ENCODE data around the gene TCF25.
"Not testable (repeated sequence)": the region's sequence is repeated elsewhere in the genome, so short reads cannot be mapped to it uniquely, and the experiment has no call there.

Gene TCF25

DNA sequence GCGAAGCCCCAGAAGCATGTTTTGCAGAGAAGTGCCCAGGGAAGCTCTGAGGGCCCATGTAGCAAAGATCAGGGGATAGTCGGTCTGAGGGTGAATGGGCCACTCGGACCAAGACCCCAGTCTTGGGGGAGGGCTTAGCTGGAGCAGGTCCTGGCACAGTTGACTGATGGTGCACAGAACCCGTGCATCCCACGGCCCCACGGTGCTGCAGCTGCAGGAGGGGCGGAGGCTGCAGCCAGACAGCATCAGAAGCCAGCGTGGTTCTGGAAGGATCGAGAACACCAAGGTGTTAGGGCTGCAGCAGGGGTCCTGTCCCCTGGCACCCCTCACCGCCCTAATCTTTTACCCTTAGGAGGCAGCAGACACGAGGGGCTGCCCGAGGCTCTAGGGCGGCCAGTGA is 38.8 kb downstream of the TCF25 start:
- in situ Hi-C loops (cut with HindIII; ENCODE audit: low pct_ligation_motif_present, low pct_unique_long_range_greater_than_20kb, low sequenced_read_pairs), result no loop called here
- DNase-seq, result no peak

DNA sequence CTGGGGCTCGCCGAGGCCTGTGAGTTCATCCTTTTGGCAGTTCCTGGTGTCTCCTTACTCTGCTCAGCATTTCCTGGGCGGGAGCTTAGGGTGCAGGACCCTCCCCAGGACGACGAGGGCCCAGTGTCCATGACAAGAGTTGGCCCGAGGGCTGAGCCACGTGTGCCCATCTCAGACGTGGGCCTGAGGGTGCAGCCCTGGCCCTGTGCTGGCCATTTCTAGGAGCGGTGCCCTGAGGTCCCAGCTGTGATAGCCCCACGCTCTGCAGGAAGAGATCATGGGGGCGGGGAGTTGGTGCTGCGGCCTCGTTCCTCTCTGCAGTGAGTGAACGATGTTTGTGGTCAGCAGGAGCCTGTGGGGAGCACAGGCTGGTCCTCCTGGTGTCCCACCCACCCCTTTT is 39.2 kb downstream of the TCF25 start:
- in situ Hi-C loops (cut with HindIII; ENCODE audit: low pct_ligation_motif_present, low pct_unique_long_range_greater_than_20kb, low sequenced_read_pairs), result no loop called here
- no peak for DNase-seq

DNA sequence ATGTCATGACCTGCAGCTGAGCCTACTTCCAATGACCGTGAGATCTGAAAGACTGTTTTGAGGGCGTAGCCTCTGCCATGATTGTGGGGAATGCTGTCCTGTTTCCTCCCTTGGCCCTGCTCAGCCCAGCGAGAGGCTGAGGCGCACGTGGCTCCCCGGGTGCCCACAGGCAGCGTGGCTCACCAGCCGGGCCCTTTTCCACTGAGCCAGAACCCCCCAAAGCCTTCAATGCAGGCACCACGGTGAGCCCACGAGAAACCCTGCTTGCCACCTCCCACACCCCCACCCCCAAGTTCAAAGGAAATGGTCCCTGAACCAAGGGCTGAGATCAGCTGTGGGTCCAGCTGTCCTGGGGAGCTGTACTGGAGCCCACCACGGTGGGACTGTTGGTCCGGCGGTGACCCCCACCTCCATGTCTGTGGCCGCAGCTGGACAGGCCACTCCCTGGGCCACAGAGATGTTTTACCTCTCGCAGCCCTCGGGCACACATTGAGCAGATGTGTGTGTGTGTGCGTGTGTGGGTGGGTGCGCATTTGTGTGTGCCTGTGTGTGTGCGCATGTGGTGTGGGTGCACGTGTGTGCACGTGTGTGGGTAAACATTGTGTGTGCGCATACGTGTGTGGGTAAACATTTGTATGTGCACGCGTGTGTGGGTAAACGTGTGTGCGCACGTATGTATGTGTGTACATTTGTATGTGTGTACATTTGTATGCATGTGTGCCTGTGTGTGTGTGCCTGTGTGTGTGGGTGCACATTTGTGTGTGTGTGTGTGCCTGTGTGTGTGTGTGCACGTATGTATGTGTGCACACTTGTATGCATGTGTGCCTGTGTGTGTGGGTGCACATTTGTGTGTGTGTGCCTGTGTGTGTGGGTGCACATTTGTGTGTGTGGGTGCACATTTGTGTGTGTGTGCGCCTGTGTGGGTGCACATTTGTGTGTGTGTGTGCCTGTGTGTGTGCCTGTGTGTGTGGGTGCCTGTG is 40.3 kb downstream of the TCF25 start:
- in situ Hi-C loops (cut with HindIII; ENCODE audit: low pct_ligation_motif_present, low pct_unique_long_range_greater_than_20kb, low sequenced_read_pairs), result no loop called here
- no peak for DNase-seq

DNA sequence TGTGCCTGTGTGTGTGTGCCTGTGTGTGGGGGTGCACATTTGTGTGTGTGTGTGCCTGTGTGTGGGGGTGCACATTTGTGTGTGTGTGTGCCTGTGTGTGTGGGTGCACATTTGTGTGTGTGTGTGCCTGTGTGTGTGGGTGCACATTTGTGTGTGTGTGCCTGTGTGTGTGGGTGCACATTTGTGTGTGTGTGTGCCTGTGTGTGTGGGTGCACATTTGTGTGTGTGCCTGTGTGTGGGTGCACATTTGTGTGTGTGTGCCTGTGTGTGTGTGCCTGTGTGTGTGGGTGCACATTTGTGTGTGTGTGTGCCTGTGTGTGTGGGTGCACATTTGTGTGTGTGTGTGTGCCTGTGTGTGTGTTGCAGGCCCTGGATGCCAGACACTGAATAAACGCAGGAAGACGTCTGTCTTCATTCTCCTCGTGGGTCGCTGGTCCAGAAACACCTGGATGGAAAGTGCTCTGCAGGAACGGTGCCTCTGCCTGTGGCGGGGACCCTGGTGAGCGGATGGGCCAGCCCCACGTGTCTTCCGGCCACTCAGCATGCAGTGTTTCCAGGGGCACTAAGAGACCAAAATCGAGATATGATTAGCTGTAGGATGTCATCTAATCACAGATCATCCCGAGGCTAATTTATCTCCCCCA is 41.4 kb downstream of the TCF25 start:
- in situ Hi-C loops (cut with HindIII; ENCODE audit: low pct_ligation_motif_present, low pct_unique_long_range_greater_than_20kb, low sequenced_read_pairs); DNase-seq: not testable (repeated sequence)

DNA sequence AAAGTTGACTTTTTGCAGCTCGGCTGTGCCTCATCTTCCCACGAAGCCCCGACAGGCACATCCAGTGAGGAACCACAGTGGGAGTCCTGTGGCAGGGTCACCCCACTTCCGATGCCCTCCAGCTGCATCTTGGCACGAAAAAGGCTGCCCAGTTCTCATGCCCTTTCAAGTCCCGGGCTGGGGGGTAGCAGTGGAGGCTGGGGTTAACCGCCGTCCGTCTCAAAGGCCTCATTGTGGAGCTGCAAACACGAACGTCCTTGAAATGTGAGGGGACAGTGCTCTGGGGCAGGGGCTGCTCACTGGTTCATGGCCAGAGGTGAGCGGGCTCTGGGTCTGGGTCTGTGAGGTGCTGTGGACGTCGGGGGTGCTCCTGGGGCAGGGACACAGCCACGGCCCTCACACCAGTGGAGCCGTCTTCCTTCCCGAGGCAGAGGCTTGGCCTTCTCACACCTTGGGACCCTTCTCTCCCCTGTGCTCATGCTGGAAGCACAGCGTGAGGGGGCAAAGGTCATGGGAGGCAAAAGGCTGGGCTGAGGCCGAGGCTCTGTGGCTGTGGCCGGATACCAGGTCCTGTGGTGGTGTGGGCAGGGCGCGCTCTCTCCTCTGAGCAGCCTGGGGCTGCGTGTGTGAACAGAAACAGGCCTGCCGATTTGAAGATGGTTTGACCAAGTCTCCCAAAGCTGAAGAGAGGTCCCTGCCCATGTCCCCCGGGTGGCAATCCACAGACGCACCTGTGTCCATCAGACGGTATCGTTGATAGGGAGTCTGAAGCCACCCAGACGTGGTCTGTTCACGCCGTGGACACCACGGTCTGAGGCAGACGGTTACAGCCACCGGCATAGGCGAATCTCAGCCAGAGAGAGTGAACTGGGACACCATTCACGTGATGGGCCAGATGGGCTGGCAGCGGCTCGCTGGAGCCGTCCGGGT is 42.2 kb downstream of the TCF25 start:
- in situ Hi-C loops (cut with HindIII; ENCODE audit: low pct_ligation_motif_present, low pct_unique_long_range_greater_than_20kb, low sequenced_read_pairs), result no loop called here
- no peak for DNase-seq

DNA sequence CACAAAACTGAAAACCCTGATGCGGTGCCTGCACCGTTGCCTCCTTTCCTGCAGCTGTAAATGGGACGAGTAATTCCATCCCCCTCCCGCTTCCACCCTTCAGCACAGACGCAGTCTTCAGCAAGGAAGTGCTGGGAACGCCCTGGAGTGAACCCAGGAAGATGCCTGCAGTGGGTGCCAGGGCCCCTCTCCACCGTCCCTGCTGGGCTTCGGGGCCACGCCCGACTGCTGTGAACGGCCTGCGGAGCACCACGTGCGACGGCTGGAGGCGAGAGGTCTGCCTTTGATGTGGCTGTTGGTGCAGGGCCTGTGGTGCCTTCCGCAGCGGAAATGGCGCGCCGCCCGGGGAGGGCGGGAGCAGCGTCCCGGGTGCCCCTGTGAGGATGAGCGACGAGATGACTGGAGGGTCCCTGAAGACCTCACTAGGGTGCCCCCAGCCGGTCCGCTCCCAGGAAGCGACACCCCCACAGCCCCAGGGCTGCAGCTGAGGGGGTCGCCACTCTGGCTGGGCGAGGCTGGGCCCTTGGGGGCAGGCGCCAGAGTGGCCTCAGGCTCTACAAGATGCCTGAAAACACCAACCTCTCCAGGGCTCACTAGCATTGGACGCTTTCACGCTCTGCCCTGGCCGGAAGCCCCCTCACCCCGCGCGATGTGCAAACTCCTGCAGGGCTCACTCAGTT is 44.5 kb downstream of the TCF25 start:
- peak; percentile 99 for DNase-seq
- in situ Hi-C loops (cut with HindIII; ENCODE audit: low pct_ligation_motif_present, low pct_unique_long_range_greater_than_20kb, low sequenced_read_pairs), result no loop called here

DNA sequence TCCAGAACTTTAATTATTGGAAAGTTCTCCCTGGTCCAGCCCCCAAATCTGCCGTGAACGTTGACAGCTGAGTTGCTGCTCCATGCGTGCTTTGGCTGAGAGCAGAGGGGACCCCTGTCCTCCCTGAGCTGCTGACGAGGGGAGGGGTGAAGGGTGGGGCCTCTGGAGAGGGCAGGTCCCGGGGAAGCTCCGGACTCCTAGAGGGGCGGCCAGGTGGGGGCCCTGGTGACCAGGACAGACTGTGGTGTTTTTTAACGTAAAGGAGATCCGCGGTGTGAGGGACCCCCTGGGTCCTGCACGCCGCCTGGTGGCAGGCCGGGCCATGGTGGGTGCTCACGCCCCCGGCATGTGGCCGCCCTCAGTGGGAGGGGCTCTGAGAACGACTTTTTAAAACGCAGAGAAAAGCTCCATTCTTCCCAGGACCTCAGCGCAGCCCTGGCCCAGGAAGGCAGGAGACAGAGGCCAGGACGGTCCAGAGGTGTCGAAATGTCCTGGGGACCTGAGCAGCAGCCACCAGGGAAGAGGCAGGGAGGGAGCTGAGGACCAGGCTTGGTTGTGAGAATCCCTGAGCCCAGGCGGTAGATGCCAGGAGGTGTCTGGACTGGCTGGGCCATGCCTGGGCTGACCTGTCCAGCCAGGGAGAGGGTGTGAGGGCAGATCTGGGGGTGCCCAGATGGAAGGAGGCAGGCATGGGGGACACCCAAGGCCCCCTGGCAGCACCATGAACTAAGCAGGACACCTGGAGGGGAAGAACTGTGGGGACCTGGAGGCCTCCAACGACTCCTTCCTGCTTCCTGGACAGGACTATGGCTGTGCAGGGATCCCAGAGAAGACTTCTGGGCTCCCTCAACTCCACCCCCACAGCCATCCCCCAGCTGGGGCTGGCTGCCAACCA is 45.3 kb downstream of the TCF25 start, which contains the start of gene MC1R:
Gene MC1R (plus strand): TSS at position 410 of the 895 bp plus-strand sequence. CDS start 397 bp downstream, at position 807.
- peak; percentile 61 for DNase-seq
- in situ Hi-C loops (cut with HindIII; ENCODE audit: low pct_ligation_motif_present, low pct_unique_long_range_greater_than_20kb, low sequenced_read_pairs), result no loop called here

DNA sequence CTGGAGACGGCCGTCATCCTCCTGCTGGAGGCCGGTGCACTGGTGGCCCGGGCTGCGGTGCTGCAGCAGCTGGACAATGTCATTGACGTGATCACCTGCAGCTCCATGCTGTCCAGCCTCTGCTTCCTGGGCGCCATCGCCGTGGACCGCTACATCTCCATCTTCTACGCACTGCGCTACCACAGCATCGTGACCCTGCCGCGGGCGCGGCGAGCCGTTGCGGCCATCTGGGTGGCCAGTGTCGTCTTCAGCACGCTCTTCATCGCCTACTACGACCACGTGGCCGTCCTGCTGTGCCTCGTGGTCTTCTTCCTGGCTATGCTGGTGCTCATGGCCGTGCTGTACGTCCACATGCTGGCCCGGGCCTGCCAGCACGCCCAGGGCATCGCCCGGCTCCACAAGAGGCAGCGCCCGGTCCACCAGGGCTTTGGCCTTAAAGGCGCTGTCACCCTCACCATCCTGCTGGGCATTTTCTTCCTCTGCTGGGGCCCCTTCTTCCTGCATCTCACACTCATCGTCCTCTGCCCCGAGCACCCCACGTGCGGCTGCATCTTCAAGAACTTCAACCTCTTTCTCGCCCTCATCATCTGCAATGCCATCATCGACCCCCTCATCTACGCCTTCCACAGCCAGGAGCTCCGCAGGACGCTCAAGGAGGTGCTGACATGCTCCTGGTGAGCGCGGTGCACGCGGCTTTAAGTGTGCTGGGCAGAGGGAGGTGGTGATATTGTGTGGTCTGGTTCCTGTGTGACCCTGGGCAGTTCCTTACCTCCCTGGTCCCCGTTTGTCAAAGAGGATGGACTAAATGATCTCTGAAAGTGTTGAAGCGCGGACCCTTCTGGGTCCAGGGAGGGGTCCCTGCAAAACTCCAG is 46.4 kb downstream of the TCF25 start:
- in situ Hi-C loops (cut with HindIII; ENCODE audit: low pct_ligation_motif_present, low pct_unique_long_range_greater_than_20kb, low sequenced_read_pairs), result no loop called here
- DNase-seq, result no peak

DNA sequence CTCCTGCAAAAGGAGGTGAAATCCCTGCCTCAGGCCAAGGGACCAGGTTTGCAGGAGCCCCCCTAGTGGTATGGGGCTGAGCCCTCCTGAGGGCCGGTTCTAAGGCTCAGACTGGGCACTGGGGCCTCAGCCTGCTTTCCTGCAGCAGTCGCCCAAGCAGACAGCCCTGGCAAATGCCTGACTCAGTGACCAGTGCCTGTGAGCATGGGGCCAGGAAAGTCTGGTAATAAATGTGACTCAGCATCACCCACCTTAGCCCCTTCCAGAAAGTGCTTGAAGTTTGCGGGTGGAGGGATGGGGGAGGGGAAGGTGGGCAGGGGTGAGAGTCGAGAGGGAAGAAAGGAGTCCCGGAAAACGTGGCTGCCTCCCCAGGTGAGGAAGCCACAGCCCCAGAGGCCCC is 47.3 kb downstream of the TCF25 start:
- DNase-seq, result peak; percentile 38
- in situ Hi-C loops (cut with HindIII; ENCODE audit: low pct_ligation_motif_present, low pct_unique_long_range_greater_than_20kb, low sequenced_read_pairs), result no loop called here

DNA sequence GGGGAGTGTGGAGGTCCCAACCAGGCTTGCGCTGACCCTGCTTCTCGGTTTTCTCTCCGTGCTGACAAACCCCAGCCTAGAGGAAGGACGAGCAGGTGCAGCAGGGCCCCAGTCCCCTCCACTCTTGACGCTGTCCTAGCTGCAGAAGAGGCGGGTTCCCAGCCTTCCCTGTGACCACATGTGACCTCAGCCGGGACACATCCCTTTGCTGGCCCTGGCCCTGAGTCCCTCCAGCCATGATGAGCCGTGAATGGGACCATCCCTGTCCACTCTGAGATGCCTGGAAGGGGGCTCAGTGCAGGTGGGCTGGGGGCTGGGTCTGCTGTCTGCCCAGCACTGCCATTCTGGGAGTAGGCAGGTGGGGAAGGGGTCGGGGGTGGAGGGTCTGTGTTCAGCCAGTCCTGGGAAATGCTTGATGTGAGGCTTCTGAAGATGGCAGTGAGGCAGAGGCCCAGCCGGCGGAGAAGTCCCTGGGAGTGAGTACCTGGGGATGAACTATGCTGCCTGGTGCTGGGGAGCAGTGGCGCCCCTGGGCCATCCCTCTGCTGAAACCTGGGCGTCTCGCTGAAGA is 47.8 kb downstream of the TCF25 start:
- no peak for DNase-seq
- in situ Hi-C loops (cut with HindIII; ENCODE audit: low pct_ligation_motif_present, low pct_unique_long_range_greater_than_20kb, low sequenced_read_pairs), result no loop called here

DNA sequence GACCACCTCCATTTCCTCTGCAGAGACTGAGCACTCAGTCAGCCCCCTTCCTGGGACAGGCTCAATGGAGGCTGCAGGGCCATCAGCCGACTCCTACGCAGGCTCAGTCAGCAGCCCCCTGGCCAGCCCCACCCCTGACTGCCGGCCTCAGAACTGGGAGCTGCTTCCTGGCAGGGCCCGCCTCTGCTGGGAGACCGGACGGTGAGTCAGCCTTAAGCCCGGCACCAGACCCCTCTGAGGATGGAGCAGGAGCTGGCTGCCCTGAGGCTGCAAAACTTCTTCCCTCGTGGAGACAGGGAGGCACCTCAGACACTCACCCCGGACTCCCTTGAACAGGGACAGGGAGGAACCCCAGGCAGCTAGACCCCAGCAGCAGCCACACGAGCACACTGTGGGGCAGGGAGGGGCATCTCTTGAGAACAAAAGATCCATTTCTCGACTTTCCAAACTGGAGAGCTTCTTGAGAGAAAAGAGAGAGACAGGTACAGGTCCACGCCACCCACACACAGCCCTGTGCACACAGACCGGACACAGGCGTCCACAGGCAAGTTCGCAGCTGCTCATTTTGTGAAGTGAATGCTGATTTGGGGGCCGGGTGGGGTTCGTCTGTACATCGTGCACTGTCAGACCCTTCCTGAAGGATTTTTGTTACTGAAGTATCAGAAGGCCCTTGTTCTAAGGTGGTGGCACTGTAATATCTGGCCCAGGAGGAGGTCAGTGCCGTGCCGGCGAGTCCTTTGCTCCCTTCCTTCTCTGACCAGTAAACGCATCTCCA is 48.5 kb downstream of the TCF25 start:
- in situ Hi-C loops (cut with HindIII; ENCODE audit: low pct_ligation_motif_present, low pct_unique_long_range_greater_than_20kb, low sequenced_read_pairs), result no loop called here
- peak; percentile 95 for DNase-seq

DNA sequence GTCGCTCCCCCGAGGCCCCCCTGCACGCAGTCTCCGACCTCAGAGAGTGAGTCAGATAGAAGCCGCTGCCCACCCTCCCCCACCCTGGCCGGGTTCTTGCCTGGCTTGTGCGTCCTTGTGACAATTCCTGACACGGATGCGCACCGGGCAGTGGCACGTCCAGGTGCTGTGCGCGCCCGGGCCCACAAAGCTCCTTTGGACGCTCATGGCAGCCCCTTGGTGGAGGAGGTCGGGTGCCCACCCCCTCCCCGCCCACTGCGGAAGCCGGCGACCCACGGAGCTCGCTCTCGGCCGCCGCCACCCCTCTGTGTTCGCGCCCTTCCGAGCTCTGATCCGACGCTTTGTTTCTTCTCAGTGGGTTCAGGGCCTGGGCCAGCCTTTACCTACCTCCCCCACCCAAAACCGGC is 49.1 kb downstream of the TCF25 start:
- peak; percentile 95 for DNase-seq
- in situ Hi-C loops (cut with HindIII; ENCODE audit: low pct_ligation_motif_present, low pct_unique_long_range_greater_than_20kb, low sequenced_read_pairs), result no loop called here

DNA sequence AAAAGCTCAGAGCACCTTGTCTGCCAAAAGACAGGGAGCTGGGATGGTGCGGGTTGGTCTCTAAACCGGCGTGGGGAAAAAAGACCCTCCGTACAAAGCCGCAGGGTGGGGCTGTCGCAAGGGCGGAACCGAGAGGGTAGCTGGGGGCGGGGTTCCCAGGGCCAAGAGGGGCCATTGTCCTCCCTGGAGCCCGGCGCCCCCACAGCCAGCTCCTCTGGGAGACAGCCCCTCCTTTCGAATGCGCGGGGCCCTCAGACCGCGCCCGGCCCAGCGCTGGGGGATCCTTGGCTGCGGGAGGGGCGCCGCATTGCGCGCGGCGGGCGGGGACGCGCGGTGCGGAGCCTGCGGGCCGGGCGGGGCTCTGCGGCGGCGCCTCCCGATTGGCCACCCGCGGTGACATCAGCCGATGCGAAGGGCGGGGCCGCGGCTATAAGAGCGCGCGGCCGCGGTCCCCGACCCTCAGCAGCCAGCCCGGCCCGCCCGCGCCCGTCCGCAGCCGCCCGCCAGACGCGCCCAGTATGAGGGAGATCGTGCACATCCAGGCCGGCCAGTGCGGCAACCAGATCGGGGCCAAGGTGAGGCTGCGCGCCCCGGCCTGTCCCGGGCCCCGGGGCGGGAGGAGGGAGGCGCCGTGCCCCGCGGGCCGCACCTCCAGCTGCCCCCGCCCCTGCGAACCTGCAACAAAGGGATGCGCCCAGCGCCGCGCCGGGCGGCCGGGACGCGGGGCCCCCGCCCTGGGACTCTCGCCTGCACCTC is 49.7 kb downstream of the TCF25 start, which contains the start of gene TUBB3:
Gene TUBB3 (plus strand): TSS at position 459 of the 756 bp plus-strand sequence. CDS start 60 bp downstream, at position 519.
- peak; percentile 91 for DNase-seq

DNA sequence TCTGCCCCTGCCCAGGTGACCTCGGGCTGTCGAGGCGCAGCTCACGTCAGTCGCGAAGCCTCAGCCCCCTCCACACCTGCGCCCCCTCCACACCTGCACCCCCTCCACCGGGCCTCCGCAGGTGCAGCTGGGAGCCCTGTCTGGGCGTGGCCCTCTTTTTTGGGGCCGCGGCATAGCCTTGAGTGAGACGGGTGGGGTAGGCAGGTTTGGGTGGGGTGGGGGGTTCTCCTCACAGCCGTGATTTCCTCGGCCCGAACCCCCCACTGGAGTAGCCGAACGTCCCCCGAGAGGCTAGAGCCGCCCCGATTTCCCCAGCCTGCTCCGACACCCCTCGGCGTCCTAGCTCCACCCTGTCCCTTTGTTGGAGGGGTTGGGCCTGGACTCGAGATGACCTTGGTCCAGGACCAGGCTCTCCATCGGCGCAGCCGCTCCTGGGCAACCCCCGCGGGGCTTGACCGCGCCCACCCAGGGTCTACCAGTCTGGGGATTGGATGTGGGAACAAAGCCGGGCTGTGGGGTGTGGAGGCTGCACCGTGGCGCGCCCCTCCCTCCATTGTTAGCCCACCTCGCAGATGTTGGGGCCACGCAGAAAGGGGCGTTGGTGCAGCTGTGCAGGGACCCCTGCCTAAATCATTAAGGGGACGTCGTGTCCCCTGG is 50.4 kb downstream of the TCF25 start:
- no peak for DNase-seq

More for the DNA sequence above, 49.7 kb downstream of the TCF25 start, which contains the start of gene TUBB3:
- in situ Hi-C loops (cut with HindIII; ENCODE audit: low pct_ligation_motif_present, low pct_unique_long_range_greater_than_20kb, low sequenced_read_pairs), result no loop called here

More for the DNA sequence above, 50.4 kb downstream of the TCF25 start:
- in situ Hi-C loops (cut with HindIII; ENCODE audit: low pct_ligation_motif_present, low pct_unique_long_range_greater_than_20kb, low sequenced_read_pairs), result no loop called here
